GM18507 (cell line): ENCODE measurements around the gene CGN.

Experiments used
- DNase-seq: peaks from one replicate; pipeline ENCODE4 v3.0.0; 2011; ENCODE audit warnings: low read depth; ENCODE audit not compliant: insufficient read length; ENCODE audit errors: extremely low spot score
- FAIRE-seq: peaks from 2 replicates; lab custom pipeline; 2011; peaks lifted over from hg19 to GRCh38; lab: Jason Lieb, UNC

The CGN gene

DNA sequence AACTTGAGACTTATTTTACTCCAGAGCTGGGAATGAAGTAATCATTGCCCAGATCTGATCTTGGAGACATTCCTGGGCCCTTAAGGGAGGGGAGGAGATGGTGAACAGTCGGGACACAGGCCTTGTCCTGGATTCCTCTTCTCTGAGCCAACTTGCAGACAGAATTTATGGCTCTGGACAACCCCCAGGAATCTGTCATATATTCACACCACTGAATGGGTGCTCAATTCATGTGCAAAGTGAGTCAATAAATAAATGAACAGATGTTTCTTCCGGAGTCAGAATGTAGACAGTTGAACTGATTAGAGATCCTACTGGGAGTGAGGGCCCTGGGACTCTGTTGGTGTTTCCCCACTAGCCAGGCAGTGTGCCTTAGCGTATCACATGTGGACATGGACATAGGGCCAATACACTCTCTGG lies 31.5 kb downstream of the CGN start:
- DNase-seq (no peak), FAIRE-seq (no peak)

GRCh38 chr1:151545542-151545941 lies 34.4 kb downstream of the CGN start:
- FAIRE-seq (no peak), DNase-seq (no peak)

DNA sequence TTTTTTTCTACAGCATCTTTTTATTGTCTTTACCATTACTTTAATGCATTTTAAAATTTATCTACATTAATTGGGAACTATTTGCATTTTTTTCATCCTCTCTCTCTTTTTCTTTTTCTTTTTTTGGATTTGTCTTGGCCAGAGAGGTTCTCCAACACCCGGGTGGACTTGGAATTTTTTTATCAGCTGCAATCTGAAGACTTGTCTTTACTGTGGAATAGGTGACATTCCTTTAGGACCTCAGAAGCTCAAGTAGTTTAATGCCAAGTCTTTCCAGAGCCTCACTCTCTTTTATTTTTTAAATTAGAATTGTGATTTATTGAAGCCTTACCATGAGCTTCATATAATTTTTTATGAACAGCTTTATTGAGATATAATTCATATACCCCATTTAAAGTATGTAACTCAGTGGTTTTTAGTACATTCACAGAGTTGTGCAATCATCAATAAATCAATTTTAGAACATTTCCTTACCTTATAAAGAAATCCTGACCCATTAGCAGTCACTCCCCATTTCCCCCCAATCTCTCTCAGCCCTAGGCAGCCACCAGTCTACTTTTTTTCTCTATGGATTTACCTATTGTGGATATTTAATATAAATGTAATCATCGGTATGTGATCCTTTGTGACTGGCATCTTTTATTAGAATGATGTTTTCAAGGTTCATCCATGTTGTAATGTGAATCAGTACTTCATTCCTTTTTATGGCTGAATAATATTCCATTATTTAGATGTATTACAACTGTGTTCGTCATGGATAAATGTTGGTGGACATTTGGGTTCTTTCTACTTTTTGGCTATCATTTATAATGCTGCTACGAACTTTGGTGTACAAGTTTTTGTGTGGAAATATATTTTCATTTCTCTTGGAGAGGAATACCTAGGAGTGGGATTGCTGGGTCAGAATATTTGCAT lies 35.1 kb downstream of the CGN start:
- no peak for FAIRE-seq
- DNase-seq = no peak

DNA sequence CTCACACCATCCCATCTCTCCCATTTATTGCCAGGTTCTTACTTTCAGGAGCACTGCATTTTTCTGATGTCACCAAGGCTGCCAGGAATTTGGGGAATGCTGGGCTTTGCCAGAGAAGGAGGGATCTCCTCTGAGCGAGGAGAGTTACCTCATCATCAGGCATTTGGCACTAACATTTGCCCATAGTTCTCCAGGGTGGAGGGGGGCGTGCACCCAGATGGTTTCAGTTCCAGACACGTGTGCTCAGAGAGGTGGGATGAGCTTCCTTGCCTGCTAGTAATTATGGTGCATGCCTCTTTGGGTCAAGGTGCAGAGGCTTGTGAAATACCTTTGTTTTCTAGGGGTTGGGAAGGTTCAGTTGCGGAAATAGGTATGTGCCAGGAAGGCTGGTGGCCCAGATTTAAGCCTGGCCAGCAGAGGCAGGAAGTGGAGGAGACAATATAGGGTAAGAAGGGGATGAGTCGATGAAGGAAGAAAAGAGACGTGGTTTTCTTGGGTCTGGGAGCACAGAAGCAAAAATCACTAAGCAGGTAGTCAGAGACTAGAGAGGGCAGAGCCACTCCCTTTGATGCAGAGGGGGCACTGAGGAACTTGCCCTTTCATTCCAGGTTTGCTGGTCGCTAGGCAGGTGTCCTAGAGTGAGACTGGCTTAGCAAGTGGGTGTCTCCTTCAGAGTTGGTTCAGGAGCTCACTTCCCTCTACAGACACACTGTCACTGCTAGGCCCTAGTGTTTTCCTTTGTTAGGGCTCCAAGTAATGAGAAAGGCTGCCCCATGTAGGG lies 36.1 kb downstream of the CGN start:
- DNase-seq (no peak), FAIRE-seq (no peak)

DNA sequence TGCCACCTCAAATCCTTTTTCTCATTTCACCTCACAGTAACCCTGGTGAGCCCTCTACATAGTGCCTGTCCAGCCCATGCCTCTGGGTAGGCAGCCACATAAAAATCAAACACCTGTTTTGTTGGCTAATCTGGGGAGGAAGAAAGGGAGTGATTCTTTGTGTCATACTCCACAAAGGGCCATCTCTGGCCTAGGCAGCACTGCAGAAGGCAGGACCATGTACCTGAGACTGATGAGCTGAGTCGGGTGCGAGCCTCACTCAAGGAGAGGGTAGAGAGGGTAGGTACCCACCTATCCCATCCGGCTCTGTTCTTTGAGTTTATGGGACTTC lies 36.7 kb downstream of the CGN start:
- FAIRE-seq (no peak), DNase-seq (no peak)

- FAIRE-seq (no peak), DNase-seq (no peak)
Measured at GRCh38 chr1:151549199-151549598, 38.0 kb downstream of the CGN start.

DNA sequence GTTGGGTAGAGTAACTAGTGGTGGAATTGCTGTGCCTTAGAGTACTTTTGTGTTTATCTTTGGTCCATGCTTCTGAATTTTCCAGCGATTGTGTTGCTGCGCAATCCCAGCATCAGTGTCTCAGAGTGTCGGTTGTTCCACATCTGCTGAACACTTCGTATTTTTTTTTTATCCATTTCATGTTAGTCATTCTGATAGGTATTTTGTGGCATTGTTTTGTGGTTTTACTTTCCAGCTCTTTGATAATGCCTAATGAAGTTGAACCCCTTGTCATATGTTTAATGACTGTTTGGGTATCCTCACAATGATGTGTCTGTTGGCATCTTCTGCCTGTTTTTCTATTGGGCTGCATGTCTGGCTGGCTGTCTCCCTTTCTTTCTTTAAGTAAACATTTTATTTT lies 42.5 kb downstream of the CGN start:
- FAIRE-seq (no peak), DNase-seq (no peak)

- DNase-seq = no peak
- no peak for FAIRE-seq
Measured at GRCh38 chr1:151556052-151556451, 44.9 kb downstream of the CGN start.

- FAIRE-seq (no peak), DNase-seq (no peak)
Measured at GRCh38 chr1:151562661-151563060, 51.5 kb downstream of the CGN start.

- DNase-seq = no peak
- FAIRE-seq = no peak
Measured at GRCh38 chr1:151563376-151563775, 52.2 kb downstream of the CGN start.

DNA sequence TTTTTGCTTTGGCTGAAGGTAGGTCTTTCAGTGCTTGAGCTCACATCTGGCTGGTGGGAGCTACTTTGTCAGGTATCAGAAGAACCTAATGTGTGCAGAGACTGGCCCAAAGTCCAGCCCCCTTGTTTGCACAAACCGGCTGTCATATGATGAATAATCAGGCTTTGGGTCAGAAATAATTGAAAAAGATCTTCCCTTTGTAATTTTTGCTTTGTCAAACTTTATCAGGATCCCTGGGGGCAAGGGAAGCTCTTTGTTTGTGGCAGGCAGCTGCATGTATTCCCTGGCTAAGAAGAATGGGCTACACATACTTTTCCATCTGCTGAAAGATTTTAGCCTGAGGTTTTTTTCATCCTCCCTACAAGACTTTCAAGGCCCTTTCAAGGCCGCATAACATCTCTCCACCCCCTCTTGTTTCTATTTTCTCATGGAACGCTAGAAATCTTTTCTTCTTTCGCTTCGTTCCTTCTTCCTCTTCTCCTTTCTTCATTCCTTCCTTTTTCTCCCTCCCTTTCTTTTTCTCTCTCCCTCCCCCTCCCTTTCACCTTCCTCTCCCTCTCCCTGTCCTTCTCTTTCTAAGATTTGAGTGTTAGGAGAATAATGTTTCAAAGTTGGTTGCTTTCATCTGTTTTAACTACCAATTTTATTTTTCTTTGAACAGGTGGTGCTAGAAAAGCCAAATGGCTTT lies 54.5 kb downstream of the CGN start:
- DNase-seq (no peak), FAIRE-seq (no peak)

DNA sequence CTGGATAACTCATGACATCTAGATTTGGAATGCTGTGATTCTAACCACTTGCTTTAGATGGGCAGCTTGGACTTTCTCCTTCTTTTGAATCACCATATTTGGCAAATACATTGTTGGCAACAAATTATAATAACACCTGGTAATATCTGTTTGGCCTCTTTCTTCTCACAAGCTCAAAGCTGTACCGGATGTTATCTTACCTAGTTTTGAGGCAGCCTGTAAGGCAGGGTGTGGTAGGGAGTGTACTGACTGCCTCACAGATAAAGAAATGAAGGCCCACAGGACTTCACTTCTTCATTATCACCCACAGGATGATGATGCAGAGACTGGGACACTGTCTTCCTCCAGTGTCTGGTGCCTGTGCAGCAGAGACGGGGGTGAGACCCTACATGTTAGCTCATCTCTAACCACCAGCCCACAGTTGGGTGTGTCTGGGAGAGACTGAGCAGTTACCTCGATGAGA lies 57.5 kb downstream of the CGN start:
- no peak for DNase-seq
- FAIRE-seq = no peak

- DNase-seq (no peak), FAIRE-seq (no peak)
Measured at GRCh38 chr1:151570819-151571218, 59.6 kb downstream of the CGN start.

- no peak for FAIRE-seq
- DNase-seq = no peak
Measured at GRCh38 chr1:151574575-151575529, 63.7 kb downstream of the CGN start.

DNA sequence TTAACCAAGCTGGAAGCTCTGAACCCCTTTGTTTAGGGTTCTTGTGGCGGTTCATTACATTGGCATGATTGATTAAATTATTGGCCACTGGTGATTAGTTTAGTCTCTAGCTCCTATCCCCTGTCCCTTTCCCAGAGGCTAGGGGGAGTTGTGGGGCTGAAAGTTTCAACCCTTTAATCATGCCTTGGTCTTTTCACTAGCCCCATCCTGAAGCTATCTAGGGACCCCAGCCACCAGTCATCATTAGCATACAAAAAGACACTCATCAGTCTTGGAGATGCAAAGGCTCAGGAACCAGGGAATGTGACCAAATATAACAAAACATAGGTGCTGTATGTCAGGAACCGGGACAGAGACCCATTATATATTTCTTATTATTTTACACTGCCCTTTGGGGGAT lies 66.0 kb downstream of the CGN start:
- FAIRE-seq = no peak

DNA sequence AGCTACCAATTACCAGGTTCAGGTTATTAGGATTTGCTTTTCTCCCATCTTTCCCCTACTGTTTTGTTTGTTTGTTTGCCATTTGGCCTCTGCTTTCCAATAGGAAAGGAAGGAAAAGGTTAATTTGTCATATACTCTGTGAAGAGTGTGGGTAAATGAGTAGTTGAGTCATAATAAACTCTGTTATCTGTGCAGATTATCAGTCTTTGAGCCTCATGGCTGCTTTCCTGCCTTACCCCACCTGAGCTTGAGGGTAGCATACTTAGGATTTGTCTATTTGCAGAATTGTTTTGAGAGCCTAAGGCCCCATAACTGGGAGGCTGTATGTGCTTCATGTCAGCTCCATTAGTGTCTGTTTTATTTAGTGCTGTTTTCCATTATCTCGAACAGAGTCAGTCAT lies 67.8 kb downstream of the CGN start:
- no peak for FAIRE-seq
- no peak for DNase-seq

More for the DNA sequence above, 66.0 kb downstream of the CGN start:
- no peak for DNase-seq

GRCh38 chr1:151579436-151580225 lies 68.4 kb downstream of the CGN start:
- FAIRE-seq (no peak), DNase-seq (no peak)

DNA sequence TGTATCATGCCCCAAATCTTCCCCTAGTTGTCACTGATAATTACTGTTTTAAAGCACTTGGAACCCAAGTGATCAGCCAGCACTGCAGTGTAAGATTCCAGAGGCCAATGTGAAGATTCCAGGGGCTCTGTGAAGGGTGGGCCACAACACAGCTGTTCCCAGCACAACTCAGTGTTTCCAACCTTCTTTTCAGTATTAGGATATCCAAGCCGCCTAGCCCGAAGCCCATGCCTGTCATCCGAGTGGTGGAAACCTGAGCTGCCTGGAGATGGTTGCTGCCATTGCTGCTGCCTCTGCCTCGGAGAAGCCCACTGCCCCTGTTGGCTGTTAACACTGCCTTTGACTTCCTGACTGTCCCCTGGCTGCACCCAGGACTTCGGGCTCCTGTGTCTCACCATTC lies 70.3 kb downstream of the CGN start:
- DNase-seq = no peak
- no peak for FAIRE-seq
